Mesendoderm (in vitro differentiated cells): ENCODE data around the gene SIGLEC12. TPM values are rescaled to one million over a fixed set of nuclear protein-coding genes. Genes with fewer than 3 reads are reported as not detected.
"Not testable (repeated sequence)": the region's sequence is repeated elsewhere in the genome, so short reads cannot be mapped to it uniquely, and the experiment has no call there.

ENCODE experiments used
- DNase-seq: peaks from one replicate; pipeline ENCODE4 v3.0.0; 2013
- H2AK5ac ChIP-seq: 2 replicates; pipeline ENCODE4 v1.6.1; 2013; ENCODE audit warnings: low read length, inconsistent platforms
- H2BK120ac ChIP-seq: 2 replicates; pipeline ENCODE4 v1.6.1; 2013; ENCODE audit warnings: low read depth, mild to moderate bottlenecking, low read length, moderate library complexity, mixed read lengths
- H2BK15ac ChIP-seq: replicated peaks from 2 replicates; pipeline ENCODE4 v1.6.1; 2013; ENCODE audit warnings: low read depth, mild to moderate bottlenecking, moderate library complexity
- H2BK5ac ChIP-seq: 2 replicates; pipeline ENCODE4 v1.6.1; 2013; ENCODE audit warnings: low read length, inconsistent platforms
- H3K18ac ChIP-seq: 2 replicates; pipeline ENCODE4 v1.6.1; 2013; ENCODE audit warnings: mild to moderate bottlenecking, low read length, mixed read lengths
- H3K23ac ChIP-seq: one replicate; pipeline ENCODE4 v1.6.1; 2013; ENCODE audit warnings: low read length
- H3K27ac ChIP-seq: 2 replicates; pipeline ENCODE4 v1.5.1; 2013; ENCODE audit warnings: low read depth, mild to moderate bottlenecking, inconsistent platforms, low read length, moderate library complexity
- H3K27me3 ChIP-seq: 2 replicates; pipeline ENCODE4 v1.6.1; 2013; ENCODE audit warnings: low read length, control low read depth, mild to moderate bottlenecking, inconsistent platforms; ENCODE audit not compliant: insufficient read depth, poor library complexity
- H3K36me3 ChIP-seq: 2 replicates; pipeline ENCODE4 v1.6.1; 2013; ENCODE audit warnings: low read length, inconsistent platforms; ENCODE audit not compliant: control insufficient read depth, insufficient read depth
- H3K4ac ChIP-seq: one replicate; pipeline ENCODE4 v1.6.1; 2013; ENCODE audit warnings: low read depth, mild to moderate bottlenecking, low read length, moderate library complexity
- H3K4me1 ChIP-seq: 2 replicates; pipeline ENCODE4 v1.6.1; 2013; ENCODE audit warnings: low read depth, low read length, inconsistent platforms; ENCODE audit not compliant: control insufficient read depth
- H3K4me2 ChIP-seq: 2 replicates; pipeline ENCODE4 v1.6.1; 2013; ENCODE audit warnings: low read length
- H3K4me3 ChIP-seq: 2 replicates; pipeline ENCODE4 v1.5.1; 2013; ENCODE audit warnings: mild to moderate bottlenecking, low read length
- H3K56ac ChIP-seq: one replicate; pipeline ENCODE4 v1.6.1; 2013; ENCODE audit warnings: low read length
- H3K79me1 ChIP-seq: 2 replicates; pipeline ENCODE4 v1.6.1; 2013; ENCODE audit warnings: low read length, inconsistent platforms
- H3K79me2 ChIP-seq: 2 replicates; pipeline ENCODE4 v1.6.1; 2013; ENCODE audit warnings: mild to moderate bottlenecking, low read length; ENCODE audit not compliant: control insufficient read depth, insufficient read depth
- H3K9ac ChIP-seq: 2 replicates; pipeline ENCODE4 v1.6.1; 2013; ENCODE audit warnings: low read length, inconsistent platforms
- H4K5ac ChIP-seq: one replicate; pipeline ENCODE4 v1.6.1; 2013; ENCODE audit warnings: low read length
- H4K8ac ChIP-seq: one replicate; pipeline ENCODE4 v1.6.1; 2013; ENCODE audit warnings: low read depth, mild to moderate bottlenecking, control low read depth, low read length, moderate library complexity
- WGBS: extraction: QIAGEN DNeasy Blood & Tissue Kit; methylation state at CpG from one replicate; pipeline ENCODE4 v1.1.7; 2013; ENCODE audit warnings: low lambda C conversion rate, missing lambda C conversion rate; ENCODE audit not compliant: insufficient coverage; ENCODE audit errors: extremely low coverage; 5-methylcytosine and 5-hydroxymethylcytosine counted together
- small RNA-seq: library from polyadenylated mRNA; stranded (forward); fragments of <200 nt; extraction: miRNeasy Mini kit (QIAGEN cat#:217004); gene quantifications from one replicate; pipeline ENCODE3, GENCODE V24; 2013; ENCODE audit not compliant: insufficient read depth

SIGLEC12 gene

GRCh38 chr19:51447510-51447909, 54.1 kb downstream of the SIGLEC12 start:
- no CpG with 5 or more reads among the region's 3 CpGs for WGBS

DNA sequence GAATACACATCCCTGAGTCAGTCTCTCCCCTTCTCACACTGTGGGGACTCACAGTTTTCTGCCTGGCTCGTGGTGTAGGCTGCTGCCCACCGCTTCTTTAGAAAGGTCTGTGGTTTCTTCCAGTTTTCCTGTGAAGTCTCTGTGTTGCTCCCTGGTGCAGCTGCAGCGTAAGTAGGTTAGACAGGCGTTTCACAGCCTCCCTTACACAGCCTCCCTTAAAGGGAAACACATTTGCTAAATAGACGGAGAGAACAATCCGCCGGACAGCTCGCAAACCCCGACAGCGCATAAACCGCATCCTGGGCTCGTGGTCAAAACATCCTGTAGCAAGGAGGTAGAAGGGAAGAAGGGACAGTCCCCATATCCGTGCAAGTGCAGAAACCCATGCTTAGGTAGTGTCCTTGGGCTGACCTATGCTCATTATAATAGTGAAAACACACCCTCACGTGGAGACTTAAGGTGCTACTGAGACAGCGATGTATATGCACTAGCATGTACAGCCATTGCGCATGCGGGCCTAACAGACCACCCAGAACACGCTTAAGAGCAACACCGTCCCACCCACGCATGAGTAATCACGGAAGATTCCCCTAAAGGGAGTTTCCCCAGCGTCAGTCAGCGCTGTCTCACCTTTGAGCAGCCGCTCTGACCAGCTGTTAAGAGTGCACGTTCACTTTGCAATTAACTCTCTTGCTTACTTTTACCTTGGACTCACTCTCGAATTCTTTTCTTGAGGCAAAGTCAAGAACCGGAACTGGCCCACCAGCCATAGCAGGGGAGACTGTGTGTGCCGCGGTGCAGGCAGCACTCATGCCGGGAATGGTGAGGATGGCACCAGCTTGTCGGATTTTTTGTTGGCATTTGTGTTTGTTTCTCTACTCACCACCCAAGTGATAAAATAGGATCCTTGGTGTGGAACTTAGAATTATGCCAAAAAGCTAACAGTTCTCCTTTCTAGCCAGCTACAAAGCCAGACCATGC, 59.9 kb downstream of the SIGLEC12 start:
- Histone ChIP-seq H3K9ac (no peak overlapping the region), H3K36me3 (no peaks in the 10 kb centered on the region), H2BK15ac (no peak overlapping the region), H3K79me1 (no peaks in the 10 kb centered on the region), H3K23ac (no peak overlapping the region), H3K18ac (no peak overlapping the region), H3K4ac (no peak overlapping the region), H2AK5ac (no peak overlapping the region), H3K27ac (no peak overlapping the region), H3K4me1 (no peaks in the 10 kb centered on the region), H4K8ac (no peak overlapping the region), H2BK120ac (no peak overlapping the region), H4K5ac (no peak overlapping the region), H3K4me3 (no peak overlapping the region), H3K4me2 (no peak overlapping the region), H3K27me3 (no peaks in the 10 kb centered on the region), H3K79me2 (no peaks in the 10 kb centered on the region), H2BK5ac (no peak overlapping the region), H3K56ac (no peak overlapping the region)
- DNase-seq, result no peak
- no CpG with 5 or more reads among the region's 31 CpGs for WGBS

More at GRCh38 chr19:51447510-51447909, 54.1 kb downstream of the SIGLEC12 start:
- not testable (repeated sequence) for H3K18ac ChIP-seq, H2BK5ac ChIP-seq, H2BK15ac ChIP-seq, H2AK5ac ChIP-seq, H4K5ac ChIP-seq, H2BK120ac ChIP-seq, H3K27me3 ChIP-seq, H3K4me3 ChIP-seq, H3K23ac ChIP-seq, DNase-seq, H3K36me3 ChIP-seq, H3K27ac ChIP-seq, H3K79me1 ChIP-seq, H3K79me2 ChIP-seq, H3K9ac ChIP-seq, H3K4me2 ChIP-seq, H3K4me1 ChIP-seq, H3K4ac ChIP-seq, H4K8ac ChIP-seq, H3K56ac ChIP-seq

Small RNA genes lying within 50 kb of the gene (small RNA-seq; reads per million reads assigned to genes)
- gene AC020914.3 (not detected), gene AC020914.5 (not detected)
